Dendritic cell treated with granulocyte-macrophage colony-stimulating factor and Interleukin-4, amounts not matched to agents 40 ng/mL and 50 ng/mL, for 4 days (primary cell): ENCODE data around the gene FAM107B.

ENCODE experiments used
- H3K27ac Mint-ChIP-seq: one replicate; pipeline ENCODE4 v1.8.0; 2022; ENCODE audit warnings: mild to moderate bottlenecking, mixed read lengths
- H3K27me3 Mint-ChIP-seq: one replicate; pipeline ENCODE4 v1.8.0; 2022; ENCODE audit warnings: mild to moderate bottlenecking, mixed read lengths
- H3K36me3 Mint-ChIP-seq: one replicate; pipeline ENCODE4 v1.8.0; 2022; ENCODE audit warnings: low read depth, mixed read lengths
- H3K4me1 Mint-ChIP-seq: one replicate; pipeline ENCODE4 v1.8.0; 2022; ENCODE audit warnings: low read depth, mixed read lengths
- H3K4me3 Mint-ChIP-seq: one replicate; pipeline ENCODE4 v1.8.0; 2022; ENCODE audit warnings: mild to moderate bottlenecking, moderate library complexity, mixed read lengths
- H3K9me3 Mint-ChIP-seq: one replicate; pipeline ENCODE4 v1.8.0; 2022; ENCODE audit warnings: mixed read lengths
- intact Hi-C: fragments of 100-400 bp; cut with micrococcal nuclease; formaldehyde crosslinking; loops from one replicate; pipeline ENCODE4 v1.15.0; 2022

FAM107B gene

GRCh38 chr10:14618674-14619073 is 156.0 kb downstream of the FAM107B start:
- intact Hi-C loops, result no loop called here
- Mint-ChIP-seq H3K4me3 (no peak overlapping the region), H3K4me1 (peaks cover 54% of the 10 kb centered on the region), H3K27ac (peak overlapping the region; percentile 20), H3K36me3 (no peaks in the 10 kb centered on the region), H3K27me3 (no peaks in the 10 kb centered on the region), H3K9me3 (no peaks in the 10 kb centered on the region)

- Mint-ChIP-seq H3K4me1 (peaks cover 61% of the 10 kb centered on the region), H3K27ac (peak overlapping the region; percentile 20), H3K36me3 (no peaks in the 10 kb centered on the region), H3K9me3 (no peaks in the 10 kb centered on the region), H3K27me3 (no peaks in the 10 kb centered on the region), H3K4me3 (no peak overlapping the region)
- intact Hi-C loops, result no loop called here
These were observed 156.8 kb downstream of the FAM107B start for GRCh38 chr10:14617852-14618251.

GRCh38 chr10:14616955-14617730 is 157.6 kb downstream of the FAM107B start:
- intact Hi-C loops, result no loop called here
- Mint-ChIP-seq H3K4me1 (peaks cover 68% of the 10 kb centered on the region), H3K36me3 (no peaks in the 10 kb centered on the region), H3K4me3 (no peak overlapping the region), H3K9me3 (no peaks in the 10 kb centered on the region), H3K27ac (peak overlapping the region; percentile 20), H3K27me3 (no peaks in the 10 kb centered on the region)

GRCh38 chr10:14616465-14616864 is 158.2 kb downstream of the FAM107B start:
- H3K4me3 Mint-ChIP-seq, result no peak overlapping the region
- H3K27me3 Mint-ChIP-seq, result no peaks in the 10 kb centered on the region
- intact Hi-C loops, result no loop called here
- H3K9me3 Mint-ChIP-seq, result no peaks in the 10 kb centered on the region
- peaks cover 69% of the 10 kb centered on the region for H3K4me1 Mint-ChIP-seq
- H3K27ac Mint-ChIP-seq, result peak overlapping the region; percentile 20
- no peaks in the 10 kb centered on the region for H3K36me3 Mint-ChIP-seq

- intact Hi-C loops, result no loop called here
- H3K27ac Mint-ChIP-seq, result peak overlapping the region; percentile 72
- H3K36me3 Mint-ChIP-seq, result no peaks in the 10 kb centered on the region
- H3K4me3 Mint-ChIP-seq, result no peak overlapping the region
- no peaks in the 10 kb centered on the region for H3K9me3 Mint-ChIP-seq
- no peaks in the 10 kb centered on the region for H3K27me3 Mint-ChIP-seq
- peaks cover 73% of the 10 kb centered on the region for H3K4me1 Mint-ChIP-seq
These were observed 161.1 kb downstream of the FAM107B start for GRCh38 chr10:14613588-14613920.

GRCh38 chr10:14612873-14613587 is 161.7 kb downstream of the FAM107B start:
- no peaks in the 10 kb centered on the region for H3K36me3 Mint-ChIP-seq
- H3K9me3 Mint-ChIP-seq, result no peaks in the 10 kb centered on the region
- intact Hi-C loops, result no loop called here
- no peak overlapping the region for H3K4me3 Mint-ChIP-seq
- H3K27me3 Mint-ChIP-seq, result no peaks in the 10 kb centered on the region
- H3K4me1 Mint-ChIP-seq, result peaks cover 73% of the 10 kb centered on the region
- H3K27ac Mint-ChIP-seq, result peak overlapping the region; percentile 72

- Mint-ChIP-seq H3K27ac (peak overlapping the region; percentile 72), H3K4me3 (no peak overlapping the region), H3K27me3 (no peaks in the 10 kb centered on the region), H3K36me3 (no peaks in the 10 kb centered on the region), H3K4me1 (peaks cover 64% of the 10 kb centered on the region), H3K9me3 (no peaks in the 10 kb centered on the region)
- intact Hi-C loops, result no loop called here
These were observed 162.6 kb downstream of the FAM107B start for GRCh38 chr10:14611968-14612693.

GRCh38 chr10:14609178-14609577 is 165.5 kb downstream of the FAM107B start:
- Mint-ChIP-seq H3K9me3 (no peaks in the 10 kb centered on the region), H3K36me3 (peaks cover 8% of the 10 kb centered on the region), H3K4me1 (peaks cover 57% of the 10 kb centered on the region), H3K4me3 (no peak overlapping the region), H3K27me3 (peaks cover 5% of the 10 kb centered on the region), H3K27ac (no peak overlapping the region)
- intact Hi-C loops, result no loop called here

- no peaks in the 10 kb centered on the region for H3K9me3 Mint-ChIP-seq
- intact Hi-C loops, result no loop called here
- H3K27ac Mint-ChIP-seq, result peak overlapping the region; percentile 74
- H3K27me3 Mint-ChIP-seq, result peaks cover 5% of the 10 kb centered on the region
- H3K4me1 Mint-ChIP-seq, result peaks cover 54% of the 10 kb centered on the region
- peaks cover 8% of the 10 kb centered on the region for H3K36me3 Mint-ChIP-seq
- no peak overlapping the region for H3K4me3 Mint-ChIP-seq
These were observed 166.2 kb downstream of the FAM107B start for GRCh38 chr10:14608381-14609001.

- Mint-ChIP-seq H3K36me3 (peaks cover 8% of the 10 kb centered on the region), H3K4me1 (peaks cover 56% of the 10 kb centered on the region), H3K4me3 (no peak overlapping the region), H3K9me3 (no peaks in the 10 kb centered on the region), H3K27me3 (peaks cover 5% of the 10 kb centered on the region), H3K27ac (peak overlapping the region; percentile 94)
- intact Hi-C loops, result no loop called here
These were observed 168.1 kb downstream of the FAM107B start for GRCh38 chr10:14606633-14607032.

- no peaks in the 10 kb centered on the region for H3K9me3 Mint-ChIP-seq
- peak overlapping the region; percentile 94 for H3K27ac Mint-ChIP-seq
- H3K4me1 Mint-ChIP-seq, result peaks cover 64% of the 10 kb centered on the region
- peak overlapping the region; percentile 90 for H3K4me3 Mint-ChIP-seq
- intact Hi-C loops, result loop anchor here (1.0 to 2.0 kb wide), 3 partner anchors 43 to 273 kb away; partner anchors contain the start of genes CDNF, HSPA14, MSANTD7 and SUV39H2
- peaks cover 8% of the 10 kb centered on the region for H3K36me3 Mint-ChIP-seq
- peaks cover 5% of the 10 kb centered on the region for H3K27me3 Mint-ChIP-seq
These were observed 169.3 kb downstream of the FAM107B start for GRCh38 chr10:14605231-14605925.

GRCh38 chr10:14604181-14605142 is 170.2 kb downstream of the FAM107B start:
- peaks cover 14% of the 10 kb centered on the region for H3K36me3 Mint-ChIP-seq
- no peaks in the 10 kb centered on the region for H3K9me3 Mint-ChIP-seq
- H3K27ac Mint-ChIP-seq, result peak overlapping the region; percentile 94
- H3K4me1 Mint-ChIP-seq, result peaks cover 58% of the 10 kb centered on the region
- intact Hi-C loops, result loop anchor here (1.0 to 5.0 kb wide), 4 partner anchors 42 to 274 kb away; partner anchors contain the start of genes CDNF, HSPA14, MSANTD7 and SUV39H2
- peak overlapping the region; percentile 90 for H3K4me3 Mint-ChIP-seq
- H3K27me3 Mint-ChIP-seq, result peaks cover 5% of the 10 kb centered on the region
